Vagina (tissue), 2 donors: ENCODE data around the gene TMEM213. TPM values are rescaled to one million over a fixed set of nuclear protein-coding genes. Genes with fewer than 3 reads are reported as not detected.

Source experiments
- DNase-seq, 2 donors: peaks; one replicate each; pipeline ENCODE4 v3.0.0-alpha.2; 2017; ENCODE audit errors: extremely low spot score in 2 of 2
- H3K27ac ChIP-seq: fragments of 200-600 bp; sonication (generic); one replicate; pipeline ENCODE4 v1.5.1; 2019
- H3K27me3 ChIP-seq: fragments of 200-600 bp; sonication (generic); one replicate; pipeline ENCODE4 v1.5.1; 2019
- H3K36me3 ChIP-seq, 2 donors: fragments of 200-600 bp; sonication (generic); one replicate each; pipeline ENCODE4 v1.5.1; 2017 to 2019
- H3K4me1 ChIP-seq: fragments of 200-600 bp; sonication (generic); one replicate; pipeline ENCODE4 v1.5.1; 2019
- H3K4me3 ChIP-seq, 2 donors: fragments of 200-600 bp; sonication (generic); 1 replicate in 1 of 2; 2 replicates in 1 of 2; pipeline ENCODE4 v1.5.1; 2016 to 2019
- H3K9me3 ChIP-seq: fragments of 200-600 bp; sonication (generic); one replicate; pipeline ENCODE4 v1.5.1; 2019
- CTCF ChIP-seq, 3 experiments: fragments of 450-650 bp in 2 of 3; fragments of 200-600 bp in 1 of 3; sonication (generic) in 1 of 3; IDR thresholded peaks; one replicate each; pipeline ENCODE4 v1.5.1; 2017 to 2019; ENCODE audit warnings: antibody characterized with exemption in 3 of 3, mild to moderate bottlenecking in 2 of 3, moderate library complexity in 2 of 3
- POLR2A ChIP-seq, 2 donors: fragments of 450-650 bp; IDR thresholded peaks; one replicate each; pipeline ENCODE4 v1.6.1; 2017; ENCODE audit warnings: antibody characterized with exemption in 2 of 2, mild to moderate bottlenecking in 2 of 2, moderate library complexity in 2 of 2
- POLR2AphosphoS5 ChIP-seq, 2 donors: sonication (generic); formaldehyde crosslinking; IDR thresholded peaks; one replicate each; pipeline ENCODE4 v1.9.0; 2017; ENCODE audit warnings: antibody characterized with exemption in 2 of 2, mild to moderate bottlenecking in 2 of 2, low read depth in 1 of 2; ENCODE audit not compliant: insufficient read depth in 1 of 2
- intact Hi-C: fragments of 100-400 bp; cut with DNase I; formaldehyde crosslinking; loops from one replicate; pipeline ENCODE4 v1.15.1; 2023
- total RNA-seq: library from RNA; depleted of rRNA; stranded (reverse); fragments of >200 nt; gene quantifications from one replicate; pipeline ENCODE4 v1.2.3, GENCODE V29; 2016

TMEM213 gene
- total RNA-seq, 1 donor from 2014 or later = not detected

- Histone ChIP-seq H3K9me3 (no peaks in the 10 kb centered on the region), H3K27me3 (no peaks in the 10 kb centered on the region), H3K4me1 (no peaks in the 10 kb centered on the region), H3K36me3 (no peaks in the 10 kb centered on the region), H3K27ac (no peak overlapping the region), H3K4me3 (no peak overlapping the region)
- no peak for TF ChIP-seq POLR2A (IDR thresholded peaks at IDR 0.05)
- TF ChIP-seq CTCF (IDR thresholded peaks at IDR 0.05) = no peak
- intact Hi-C loops = no loop called here
- no peak for DNase-seq
Observed at GRCh38 chr7:138873220-138873892, 75.6 kb downstream of the TMEM213 start.

GRCh38 chr7:138875794-138876193, 78.0 kb downstream of the TMEM213 start:
- DNase-seq = no peak
- no peaks in the 10 kb centered on the region for H3K27me3 ChIP-seq
- no peak overlapping the region for H3K27ac ChIP-seq
- intact Hi-C loops = no loop called here
- H3K4me1 ChIP-seq = peaks cover 2% of the 10 kb centered on the region
- no peaks in the 10 kb centered on the region for H3K9me3 ChIP-seq
- H3K36me3 ChIP-seq = no peaks in the 10 kb centered on the region
- TF ChIP-seq POLR2A (IDR thresholded peaks at IDR 0.05) (no peak), POLR2AphosphoS5 (IDR thresholded peaks at IDR 0.05; ENCODE audit: insufficient read depth in 1 of 2, low read depth in 1 of 2) (no peak), CTCF (IDR thresholded peaks at IDR 0.05) (no peak)
- H3K4me3 ChIP-seq = no peak overlapping the region

GRCh38 chr7:138876326-138876725, 78.5 kb downstream of the TMEM213 start:
- TF ChIP-seq POLR2AphosphoS5 (IDR thresholded peaks at IDR 0.05; ENCODE audit: insufficient read depth in 1 of 2, low read depth in 1 of 2) (no peak), POLR2A (IDR thresholded peaks at IDR 0.05) (no peak), CTCF (IDR thresholded peaks at IDR 0.05) (no peak)

GRCh38 chr7:138878051-138878450, 80.3 kb downstream of the TMEM213 start:
- Histone ChIP-seq H3K27me3 (no peaks in the 10 kb centered on the region), H3K4me1 (peaks cover 9% of the 10 kb centered on the region), H3K4me3 (no peak overlapping the region), H3K36me3 (no peaks in the 10 kb centered on the region), H3K9me3 (no peaks in the 10 kb centered on the region), H3K27ac (no peak overlapping the region)
- intact Hi-C loops = no loop called here
- DNase-seq = no peak
- TF ChIP-seq POLR2AphosphoS5 (IDR thresholded peaks at IDR 0.05; ENCODE audit: insufficient read depth in 1 of 2, low read depth in 1 of 2) = no peak
- TF ChIP-seq POLR2A (IDR thresholded peaks at IDR 0.05) = no peak
- no peak for TF ChIP-seq CTCF (IDR thresholded peaks at IDR 0.05)

More at GRCh38 chr7:138876326-138876725, 78.5 kb downstream of the TMEM213 start:
- Histone ChIP-seq H3K27ac (no peak overlapping the region), H3K36me3 (no peaks in the 10 kb centered on the region), H3K27me3 (no peaks in the 10 kb centered on the region), H3K9me3 (no peaks in the 10 kb centered on the region), H3K4me1 (peaks cover 7% of the 10 kb centered on the region), H3K4me3 (no peak overlapping the region)
- intact Hi-C loops = no loop called here
- DNase-seq = no peak

- no peak for DNase-seq
- Histone ChIP-seq H3K36me3 (no peaks in the 10 kb centered on the region), H3K27ac (no peak overlapping the region), H3K4me1 (peaks cover 9% of the 10 kb centered on the region), H3K4me3 (no peak overlapping the region), H3K27me3 (no peaks in the 10 kb centered on the region), H3K9me3 (no peaks in the 10 kb centered on the region)
- intact Hi-C loops = no loop called here
- TF ChIP-seq CTCF (IDR thresholded peaks at IDR 0.05) = no peak
- no peak for TF ChIP-seq POLR2AphosphoS5 (IDR thresholded peaks at IDR 0.05; ENCODE audit: insufficient read depth in 1 of 2, low read depth in 1 of 2)
- TF ChIP-seq POLR2A (IDR thresholded peaks at IDR 0.05) = no peak
Observed at GRCh38 chr7:138878856-138879255, 81.1 kb downstream of the TMEM213 start.
